HG03097 (cell line): ENCODE results near the gene MAP2K6.
A peak's percentile ranks its signal among the peaks of the same experiment; 100 is the strongest.

Experiments used
- ATAC-seq: cut with Tn5 transposase; IDR thresholded peaks from one replicate; pipeline ENCODE4 v1.9.1; 2021; ENCODE audit not compliant: unreplicated experiment, low FRiP score

The MAP2K6 gene

GRCh38 chr17:69567130-69567529, 152.6 kb downstream of the MAP2K6 start:
- no peak for ATAC-seq

GRCh38 chr17:69572747-69573146, 158.2 kb downstream of the MAP2K6 start:
- ATAC-seq: no peak

GRCh38 chr17:69573396-69573795, 158.9 kb downstream of the MAP2K6 start:
- ATAC-seq: no peak

- no peak for ATAC-seq
These were observed 160.0 kb downstream of the MAP2K6 start for GRCh38 chr17:69574257-69575197.

- ATAC-seq: no peak
These were observed 160.9 kb downstream of the MAP2K6 start for GRCh38 chr17:69575346-69575761.

- ATAC-seq: no peak
These were observed 162.6 kb downstream of the MAP2K6 start for GRCh38 chr17:69577098-69577497.

- ATAC-seq: no peak
These were observed 164.0 kb downstream of the MAP2K6 start for GRCh38 chr17:69578385-69578936.

- ATAC-seq: no peak
These were observed 165.6 kb downstream of the MAP2K6 start for GRCh38 chr17:69579961-69580677.

- ATAC-seq: peak; percentile 82
These were observed 166.8 kb downstream of the MAP2K6 start for GRCh38 chr17:69581061-69581961.

GRCh38 chr17:69588316-69588715, 173.8 kb downstream of the MAP2K6 start:
- no peak for ATAC-seq

GRCh38 chr17:69588827-69589239, 174.3 kb downstream of the MAP2K6 start:
- no peak for ATAC-seq

- ATAC-seq: no peak
These were observed 176.2 kb downstream of the MAP2K6 start for GRCh38 chr17:69590671-69591070.

- ATAC-seq: no peak
These were observed 178.3 kb downstream of the MAP2K6 start for GRCh38 chr17:69592692-69593350.

GRCh38 chr17:69593351-69593715, 178.8 kb downstream of the MAP2K6 start:
- ATAC-seq: no peak

- ATAC-seq: no peak
These were observed 179.2 kb downstream of the MAP2K6 start for GRCh38 chr17:69593716-69594115.

- no peak for ATAC-seq
These were observed 180.1 kb downstream of the MAP2K6 start for GRCh38 chr17:69594641-69595040.

GRCh38 chr17:69596141-69596540, 181.6 kb downstream of the MAP2K6 start:
- ATAC-seq: no peak

GRCh38 chr17:69597898-69598692, 183.6 kb downstream of the MAP2K6 start:
- ATAC-seq: no peak

GRCh38 chr17:69602972-69603371, 188.5 kb downstream of the MAP2K6 start:
- ATAC-seq: no peak
